Fibroblast of lung (primary cell): ENCODE measurements around the gene BLOC1S5. TPM values are rescaled to one million over a fixed set of nuclear protein-coding genes. Genes with fewer than 3 reads are reported as not detected.

Experiments used
- DNase-seq, 2 donors: peaks; one replicate each; pipeline versions ENCODE4 v3.0.0 to v3.0.0-alpha.2; 2010; ENCODE audit warnings: low read depth in 2 of 2
- H2AFZ ChIP-seq: 2 replicates; pipeline ENCODE4 v1.5.1; 2012; ENCODE audit warnings: low read length, control low read depth, inconsistent platforms
- H3K27ac ChIP-seq: 2 replicates; pipeline ENCODE4 v1.5.1; 2011; ENCODE audit warnings: low read length, control low read depth; ENCODE audit not compliant: insufficient read depth
- H3K27me3 ChIP-seq: 2 replicates; pipeline ENCODE4 v1.5.1; 2011; ENCODE audit warnings: mild to moderate bottlenecking, low read length; ENCODE audit not compliant: control insufficient read depth, insufficient read depth
- H3K36me3 ChIP-seq: 2 replicates; pipeline ENCODE4 v1.5.1; 2011; ENCODE audit warnings: low read length; ENCODE audit not compliant: control insufficient read depth, insufficient read depth
- H3K4me1 ChIP-seq: 2 replicates; pipeline ENCODE4 v1.5.1; 2011; ENCODE audit warnings: low read length; ENCODE audit not compliant: control insufficient read depth, insufficient read depth; ENCODE audit errors: extremely low read depth
- H3K4me2 ChIP-seq: 2 replicates; pipeline ENCODE4 v1.5.1; 2011; ENCODE audit warnings: low read length, control low read depth; ENCODE audit not compliant: insufficient read depth; ENCODE audit errors: extremely low read depth
- H3K4me3 ChIP-seq, 4 experiments: fragments of 200-600 bp in 1 of 4; sonication (generic) in 1 of 4; replicated peaks in 1 of 4; 2 replicates each; pipeline ENCODE4 v1.5.1; 2011 to 2016; ENCODE audit warnings: low read length in 4 of 4, low read depth in 3 of 4, mild to moderate bottlenecking in 3 of 4, control low read depth in 2 of 4, inconsistent platforms in 1 of 4, mixed read lengths in 1 of 4; ENCODE audit not compliant: insufficient read depth in 1 of 4; ENCODE audit errors: control extremely low read depth in 1 of 4
- H3K79me2 ChIP-seq: 2 replicates; pipeline ENCODE4 v1.5.1; 2012; ENCODE audit warnings: mild to moderate bottlenecking, low read length, inconsistent platforms; ENCODE audit not compliant: control insufficient read depth, insufficient read depth
- H3K9ac ChIP-seq: 2 replicates; pipeline ENCODE4 v1.5.1; 2011; ENCODE audit warnings: mild to moderate bottlenecking, low read length, control low read depth; ENCODE audit not compliant: insufficient read depth
- H3K9me3 ChIP-seq: 2 replicates; pipeline ENCODE4 v1.5.1; 2012; ENCODE audit warnings: low read depth, low read length; ENCODE audit not compliant: control insufficient read depth, insufficient read depth
- H4K20me1 ChIP-seq: 2 replicates; pipeline ENCODE4 v1.5.1; 2011; ENCODE audit warnings: low read length; ENCODE audit not compliant: control insufficient read depth, insufficient read depth; ENCODE audit errors: extremely low read depth
- CTCF ChIP-seq, 2 donors: IDR thresholded peaks in 1 of 2; conservative IDR thresholded peaks in 1 of 2; 1 replicate in 1 of 2; 2 replicates in 1 of 2; pipeline ENCODE4 v1.5.1; 2011 to 2012; ENCODE audit warnings: low read length in 2 of 2, control low read depth in 1 of 2, inconsistent platforms in 1 of 2, low read depth in 1 of 2, mild to moderate bottlenecking in 1 of 2
- EZH2 ChIP-seq: IDR thresholded peaks from 2 replicates; pipeline ENCODE4 v1.5.1; 2012; ENCODE audit warnings: low read length, control low read depth, mild to moderate bottlenecking; ENCODE audit errors: missing control alignments
- polyA plus RNA-seq, 2 donors: library from polyadenylated mRNA; depleted of rRNA in 1 of 2; stranded (reverse) in 1 of 2; unstranded in 1 of 2; fragments of >200 nt; gene quantifications; 2 replicates each; pipeline ENCODE4 v1.2.1, GENCODE V29; 2011 to 2012; ENCODE audit warnings: missing spikeins in 1 of 2
- total RNA-seq: library from RNA; depleted of rRNA; stranded (reverse); fragments of >200 nt; gene quantifications from 2 replicates; pipeline ENCODE4 v1.2.1, GENCODE V29; 2014

The BLOC1S5 gene
- total and polyA plus RNA-seq, 2 donors (not counting 1 experiment from before 2014, with no cell fraction given): 10.1 to 20.6 TPM

DNA sequence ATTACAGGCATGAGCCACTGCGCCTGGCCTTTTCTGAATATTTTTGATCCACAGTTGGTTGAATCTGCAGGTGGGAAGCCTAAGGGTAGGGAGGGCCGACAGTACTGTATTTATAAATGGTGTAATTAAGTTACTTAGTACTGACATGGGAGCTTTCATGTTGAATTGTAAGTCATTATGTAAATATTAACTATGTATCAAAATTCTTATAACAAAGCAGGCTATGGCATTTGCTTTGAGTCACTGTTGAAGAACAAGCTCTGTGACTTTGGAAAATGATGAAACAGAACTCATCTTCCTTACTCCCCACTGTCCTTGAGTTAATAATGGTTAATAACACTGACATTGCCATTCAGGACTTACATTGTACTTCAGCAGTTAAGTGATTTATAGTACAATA, 90.6 kb downstream of the BLOC1S5 start:
- no peaks in the 10 kb centered on the region for H3K36me3 ChIP-seq
- H3K4me2 ChIP-seq: no peak overlapping the region
- no peak for TF ChIP-seq EZH2
- no peak for TF ChIP-seq CTCF (conservative IDR thresholded peaks at IDR 0.05 in 1 of 2, IDR thresholded peaks at IDR 0.05 in 1 of 2; ENCODE audit: low read depth in 1 of 2, low read length in 2 of 2)
- H3K4me3 ChIP-seq: no peak overlapping the region
- H3K4me1 ChIP-seq: peaks cover 3% of the 10 kb centered on the region
- no peaks in the 10 kb centered on the region for H3K9me3 ChIP-seq
- no peaks in the 10 kb centered on the region for H4K20me1 ChIP-seq
- H3K27ac ChIP-seq: no peak overlapping the region
- no peak for DNase-seq
- no peaks in the 10 kb centered on the region for H3K79me2 ChIP-seq
- H2AFZ ChIP-seq: no peak overlapping the region
- H3K27me3 ChIP-seq: peaks cover 2% of the 10 kb centered on the region
- H3K9ac ChIP-seq: no peak overlapping the region

DNA sequence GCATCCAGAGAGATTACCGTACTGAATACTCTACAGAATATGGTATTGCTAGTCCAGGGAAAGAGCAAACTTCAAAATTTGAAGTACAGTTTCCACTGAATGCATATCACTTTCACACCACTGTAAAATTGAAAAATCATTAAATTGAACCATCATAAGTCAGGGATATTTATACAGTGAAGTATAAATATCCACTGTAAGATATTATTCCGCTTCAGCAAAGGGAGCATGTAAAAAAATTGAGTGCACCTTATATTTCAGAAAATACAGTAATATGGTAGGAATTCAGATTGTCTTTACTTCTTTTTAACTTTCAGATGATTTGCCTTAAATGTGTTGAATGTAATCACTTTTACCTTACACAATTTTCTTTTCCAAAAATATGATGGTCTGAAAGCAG, 92.7 kb downstream of the BLOC1S5 start:
- H3K4me3 ChIP-seq: no peak overlapping the region
- H3K36me3 ChIP-seq: no peaks in the 10 kb centered on the region
- H2AFZ ChIP-seq: no peak overlapping the region
- H3K9ac ChIP-seq: no peak overlapping the region
- TF ChIP-seq CTCF (conservative IDR thresholded peaks at IDR 0.05 in 1 of 2, IDR thresholded peaks at IDR 0.05 in 1 of 2; ENCODE audit: low read depth in 1 of 2, low read length in 2 of 2): no peak
- no peak for TF ChIP-seq EZH2
- H3K4me2 ChIP-seq: no peak overlapping the region
- no peaks in the 10 kb centered on the region for H3K79me2 ChIP-seq
- H3K27ac ChIP-seq: no peak overlapping the region
- H3K4me1 ChIP-seq: peaks cover 3% of the 10 kb centered on the region
- H3K27me3 ChIP-seq: peaks cover 2% of the 10 kb centered on the region
- no peaks in the 10 kb centered on the region for H3K9me3 ChIP-seq
- no peaks in the 10 kb centered on the region for H4K20me1 ChIP-seq
- no peak for DNase-seq

- Histone ChIP-seq H3K4me3 (no peak overlapping the region), H2AFZ (no peak overlapping the region), H4K20me1 (no peaks in the 10 kb centered on the region), H3K4me1 (peaks cover 3% of the 10 kb centered on the region), H3K9ac (no peak overlapping the region), H3K4me2 (no peak overlapping the region), H3K27ac (no peak overlapping the region), H3K36me3 (no peaks in the 10 kb centered on the region), H3K27me3 (no peaks in the 10 kb centered on the region), H3K79me2 (no peaks in the 10 kb centered on the region), H3K9me3 (no peaks in the 10 kb centered on the region)
- TF ChIP-seq EZH2: no peak
- TF ChIP-seq CTCF (conservative IDR thresholded peaks at IDR 0.05 in 1 of 2, IDR thresholded peaks at IDR 0.05 in 1 of 2; ENCODE audit: low read depth in 1 of 2, low read length in 2 of 2): no peak
- no peak for DNase-seq
These were observed 93.6 kb downstream of the BLOC1S5 start for GRCh38 chr6:7970616-7971015.

Other genes with a start within 250 kb of the BLOC1S5 start
- 253 and 349 TPM in 2 replicates for gene TXNDC5, start 153.6 kb downstream of the BLOC1S5 start, total RNA-seq
- gene TXNDC5, start 153.6 kb downstream of the BLOC1S5 start, polyA plus RNA-seq: 329 and 354 TPM in 2 replicates
- gene EEF1E1, start 38.2 kb upstream of the BLOC1S5 start, total RNA-seq: 24.9 and 38.1 TPM in 2 replicates
- 50.7 and 64.3 TPM in 2 replicates for gene EEF1E1, start 38.2 kb upstream of the BLOC1S5 start, polyA plus RNA-seq